Panc1 (cell line): ENCODE data around the gene UBTD2. TPM values are rescaled to one million over a fixed set of nuclear protein-coding genes. Genes with fewer than 3 reads are reported as not detected.
A peak's percentile ranks its signal among the peaks of the same experiment; 100 is the strongest.

Experiments used
- ATAC-seq: fragments of 200-7000 bp; cut with Tn5 transposase; 2 replicates; pipeline ENCODE4 v1.9.1; 2020; ENCODE audit warnings: mild to moderate bottlenecking, moderate library complexity
- BruUV-seq: library from RNA; stranded (reverse); fragments of 400-500 nt; replicated peaks from 2 replicates; lab custom pipeline; 2021; lab: Mats Ljungman, UMichigan
- CTCF ChIA-PET: fragments of 300-600 bp; sonication (Branson Sonifier 250); formaldehyde crosslinking; loops from one replicate; lab custom pipeline; 2022; ENCODE audit warnings: antibody characterized with exemption; lab: Charles Lee
- POLR2A ChIA-PET: fragments of 300-600 bp; sonication (Branson Sonifier 250); formaldehyde crosslinking; loops from one replicate; lab custom pipeline; 2022; ENCODE audit warnings: antibody characterized with exemption; lab: Charles Lee
- DNase-seq: peaks from one replicate; pipeline ENCODE4 v3.0.0-alpha.2; 2010; ENCODE audit warnings: low read depth, low spot score
- H3K27ac ChIP-seq: 2 replicates; pipeline ENCODE4 v1.5.1; 2011; ENCODE audit warnings: mild to moderate bottlenecking, low read length, inconsistent platforms
- H3K27me3 ChIP-seq: fragments of 200-500 bp; sonication (Bioruptor generic); 2 replicates; pipeline ENCODE4 v1.6.0; 2014; ENCODE audit warnings: low read length, inconsistent platforms; ENCODE audit not compliant: control insufficient read depth, insufficient read depth
- H3K36me3 ChIP-seq: fragments of 200-500 bp; sonication (Bioruptor generic); 2 replicates; pipeline ENCODE4 v1.5.1; 2014; ENCODE audit warnings: inconsistent platforms, mild to moderate bottlenecking, low read length, moderate library complexity; ENCODE audit not compliant: control insufficient read depth, insufficient read depth
- H3K4me1 ChIP-seq: 2 replicates; pipeline ENCODE4 v1.5.1; 2011; ENCODE audit warnings: inconsistent platforms, mild to moderate bottlenecking, low read length, moderate library complexity; ENCODE audit not compliant: control insufficient read depth, insufficient read depth
- H3K4me3 ChIP-seq, 2 experiments: 2 replicates each; pipeline ENCODE4 v1.5.1; 2011 to 2012; ENCODE audit warnings: low read depth in 2 of 2, low read length in 2 of 2, mild to moderate bottlenecking in 2 of 2, inconsistent platforms in 1 of 2, moderate library complexity in 1 of 2
- H3K9me3 ChIP-seq: fragments of 200-500 bp; sonication (Bioruptor generic); 2 replicates; pipeline ENCODE4 v1.5.1; 2014; ENCODE audit warnings: low read depth, mild to moderate bottlenecking, inconsistent platforms, low read length, moderate library complexity; ENCODE audit not compliant: control insufficient read depth, insufficient read depth
- CTCF ChIP-seq: fragments of 450-650 bp; IDR thresholded peaks from 2 replicates; pipeline ENCODE4 v1.5.1; 2017; ENCODE audit warnings: mild to moderate bottlenecking
- POLR2AphosphoS5 ChIP-seq: IDR thresholded peaks from 2 replicates; pipeline ENCODE4 v1.6.1; 2012; ENCODE audit warnings: mild to moderate bottlenecking, low read depth, low read length, moderate library complexity
- REST ChIP-seq, 2 experiments: IDR thresholded peaks; 2 replicates each; pipeline ENCODE4 v1.6.1; 2011 to 2012; ENCODE audit warnings: low read depth in 2 of 2, control low read depth in 1 of 2, low read length in 1 of 2, mild to moderate bottlenecking in 1 of 2, moderate library complexity in 1 of 2; ENCODE audit not compliant: insufficient read depth in 1 of 2
- SIN3A ChIP-seq: IDR thresholded peaks from 2 replicates; pipeline ENCODE4 v1.6.1; 2012; ENCODE audit warnings: low read depth, mild to moderate bottlenecking, low read length, moderate library complexity, borderline replicate concordance; ENCODE audit not compliant: insufficient read depth
- TCF7L2 ChIP-seq: IDR thresholded peaks from 2 replicates; pipeline ENCODE4 v1.6.1; 2011; ENCODE audit warnings: mild to moderate bottlenecking, low read depth, low read length, inconsistent platforms
- in situ Hi-C: cut with HindIII; loops from 2 replicates; pipeline ENCODE4 v1.10.0; 2016; ENCODE audit warnings: low sequenced_read_pairs, low pct_unique_long_range_greater_than_20kb
- intact Hi-C: fragments of 100-400 bp; cut with micrococcal nuclease; formaldehyde crosslinking; loops from one replicate; pipeline ENCODE4 v1.10.0; 2022; ENCODE audit not compliant: unreplicated experiment
- total RNA-seq: library from RNA; stranded (reverse); gene quantifications from one replicate; pipeline ENCODE4 v1.2.1, GENCODE V29; 2021; ENCODE audit not compliant: unreplicated experiment

Gene UBTD2
- total RNA-seq, 1 experiment from 2014 or later = 32.5 TPM

- CTCF ChIA-PET = no interaction called here
- POLR2A ChIA-PET = interaction anchor here (0.6 kb wide), 1 partner anchor 9 kb away, joined by 5 read pairs; no protein-coding TSS in a partner anchor
- in situ Hi-C loops (no loop called here), intact Hi-C loops (no loop called here)
- H3K27me3 ChIP-seq = no peaks in the 10 kb centered on the region
- no peaks in the 10 kb centered on the region; the same call in 1 of the 2 replicates for H3K4me1 ChIP-seq
- BruUV-seq = no TSS peak
- H3K4me3 ChIP-seq = no peak overlapping the region
- no peak overlapping the region for H3K27ac ChIP-seq
- TF ChIP-seq TCF7L2 = no peak
- TF ChIP-seq SIN3A = no peak
- no peaks in the 10 kb centered on the region for H3K36me3 ChIP-seq
- H3K9me3 ChIP-seq = no peaks in the 10 kb centered on the region
- ATAC-seq (0 out of 2 replicates have a peak, but pooled peaks have one; percentile 19), DNase-seq (no peak)
Measured at GRCh38 chr5:172163346-172163745, 120.2 kb downstream of the UBTD2 start.

- Histone ChIP-seq H3K9me3 (no peaks in the 10 kb centered on the region), H3K36me3 (no peaks in the 10 kb centered on the region), H3K27ac (no peak overlapping the region), H3K4me3 (no peak overlapping the region), H3K4me1 (no peaks in the 10 kb centered on the region; the same call in 1 of the 2 replicates), H3K27me3 (no peaks in the 10 kb centered on the region)
- TF ChIP-seq SIN3A (no peak), POLR2AphosphoS5 (no peak), REST (IDR thresholded peaks at IDR 0.05; ENCODE audit: insufficient read depth in 1 of 2, low read depth in 2 of 2, low read length in 1 of 2) (no peak), TCF7L2 (no peak), CTCF (no peak)
- intact Hi-C loops = no loop called here
- in situ Hi-C loops = no loop called here
- no TSS peak for BruUV-seq
- POLR2A ChIA-PET = interaction anchor here (0.6 kb wide), 1 partner anchor 8 kb away, joined by 5 read pairs; no protein-coding TSS in a partner anchor
- ATAC-seq (no peak), DNase-seq (no peak)
- CTCF ChIA-PET = interaction anchor here (1.1 kb wide), 1 partner anchor 28 kb away, joined by 3 read pairs; no protein-coding TSS in a partner anchor
Measured at GRCh38 chr5:172162987-172163343, 120.6 kb downstream of the UBTD2 start.

DNA sequence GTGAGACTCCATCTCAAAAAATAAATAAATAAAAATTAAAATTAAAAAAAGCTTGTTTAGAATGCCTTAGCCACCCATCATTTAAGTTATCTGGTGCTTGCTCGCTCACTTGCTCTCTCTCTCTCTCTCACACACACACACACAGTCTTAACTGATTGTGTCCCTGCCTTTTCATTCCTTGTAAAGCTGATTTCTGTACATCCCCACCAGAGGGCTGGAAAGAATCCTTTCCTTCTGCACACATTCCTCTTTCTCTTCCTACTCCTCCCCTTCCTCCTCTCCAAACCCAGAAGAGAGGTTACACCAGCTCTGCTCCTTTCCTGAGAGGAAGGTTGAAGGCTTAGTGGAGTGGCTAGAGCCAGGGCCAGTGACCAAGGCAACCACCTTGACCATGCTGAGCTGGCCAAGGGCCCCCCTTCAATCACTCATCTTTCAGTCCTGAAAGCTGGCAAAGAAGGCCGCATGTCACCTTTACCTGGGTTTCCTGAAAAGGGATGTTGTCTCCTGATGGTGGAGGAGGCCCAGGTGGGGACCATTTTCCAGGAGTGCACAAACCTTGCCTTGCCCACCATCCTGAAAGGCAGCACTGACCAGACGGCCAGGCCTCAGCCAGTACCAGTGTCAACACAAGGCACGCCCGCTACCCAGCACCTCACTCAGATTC, 121.1 kb downstream of the UBTD2 start:
- POLR2A ChIA-PET = no interaction called here
- BruUV-seq = no TSS peak
- TF ChIP-seq TCF7L2 = no peak
- TF ChIP-seq POLR2AphosphoS5 = no peak
- no peak for TF ChIP-seq SIN3A
- TF ChIP-seq CTCF = no peak
- TF ChIP-seq REST (IDR thresholded peaks at IDR 0.05; ENCODE audit: insufficient read depth in 1 of 2, low read depth in 2 of 2, low read length in 1 of 2) = no peak
- H3K27me3 ChIP-seq = no peaks in the 10 kb centered on the region
- H3K9me3 ChIP-seq = no peaks in the 10 kb centered on the region
- DNase-seq = no peak
- H3K36me3 ChIP-seq = no peaks in the 10 kb centered on the region
- H3K27ac ChIP-seq = no peak overlapping the region
- peak; percentile 65 for ATAC-seq
- no peak overlapping the region for H3K4me3 ChIP-seq
- H3K4me1 ChIP-seq = no peaks in the 10 kb centered on the region; the same call in 1 of the 2 replicates
- CTCF ChIA-PET = interaction anchor here (1.1 kb wide), 1 partner anchor 29 kb away, joined by 3 read pairs; no protein-coding TSS in a partner anchor
- intact Hi-C loops = no loop called here
- in situ Hi-C loops = no loop called here
